ENCODE results near the gene CIDEC. TPM values are rescaled to one million over a fixed set of nuclear protein-coding genes. Genes with fewer than 3 reads are reported as not detected.
A peak's percentile ranks its signal among the peaks of the same experiment; 100 is the strongest.

Gene CIDEC
- polyA plus RNA-seq, 3 donors, result 0.08 TPM; not detected in 2

DNA sequence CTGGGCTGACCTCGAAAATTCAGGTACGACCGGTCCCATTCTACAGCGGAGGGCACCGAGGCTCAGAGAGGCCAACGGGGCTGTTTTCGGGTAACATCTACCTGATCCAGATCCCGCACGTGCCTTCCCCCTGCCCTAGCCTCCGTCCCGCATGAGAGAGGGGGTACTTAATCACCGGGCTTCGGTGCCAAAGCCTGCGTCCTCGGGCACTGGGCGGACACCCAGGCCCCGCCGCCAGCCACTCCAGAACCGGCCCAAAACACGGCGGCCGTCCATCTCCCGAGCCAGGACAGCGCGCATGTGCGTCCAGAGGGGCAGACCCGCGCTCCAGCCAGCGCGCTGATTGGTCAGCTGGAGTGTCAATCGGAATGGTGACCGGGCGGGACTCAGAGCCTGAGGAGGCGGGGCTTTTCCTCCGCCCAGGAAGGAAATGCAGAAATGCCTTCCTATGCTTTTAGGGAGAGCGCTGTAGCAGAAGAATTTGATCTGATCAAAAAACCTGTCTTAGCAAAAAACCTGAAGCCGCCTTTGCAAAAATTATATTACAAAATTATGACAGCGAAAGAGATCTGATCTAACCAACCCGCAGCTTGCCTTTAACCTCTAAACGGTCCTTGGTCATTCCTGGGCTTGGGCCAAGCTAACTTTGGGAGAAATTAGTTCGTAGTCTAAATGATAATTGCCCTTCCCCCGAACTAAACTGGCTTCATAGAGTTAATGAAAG is 36.2 kb downstream of the CIDEC start, which contains the start of gene RPUSD3:
Gene RPUSD3 (minus strand): TSS at position 294 of the 724 bp plus-strand sequence. CDS start 18 bp downstream, at position 276.
- DNase-seq, result peak; percentile 95 to 96 (median 95)
- H3K4me3 Mint-ChIP-seq, result peak within 1 kb of the TSS; percentile 98
- H3K4me2 ChIP-seq (replicated peaks; ENCODE audit: extremely low read depth, low read length, poor library complexity, severe bottlenecking), result peak within 1 kb of the TSS; percentile 99
- H3K9ac ChIP-seq (ENCODE audit: insufficient read depth, low read length, poor library complexity, severe bottlenecking), result peak within 1 kb of the TSS; percentile 73
- H3K9me3 Mint-ChIP-seq, result peaks cover 0 to 3% (median 0%) of the 10 kb centered on the region in 7 donors
- H3K4me1 Mint-ChIP-seq, result peaks cover 28% of the 10 kb centered on the region
- no peaks in the 10 kb centered on the region for H3K9me3 ChIP-seq (replicated peaks in 1 of 2; ENCODE audit: control insufficient read depth in 1 of 2, insufficient read depth in 1 of 2, low read length in 2 of 2)
- H3K27me3 ChIP-seq (ENCODE audit: control insufficient read depth in 2 of 2, insufficient read depth in 2 of 2, low read length in 2 of 2), result no peaks in the 10 kb centered on the region
- intact Hi-C loops (cut with micrococcal nuclease), result loop anchor here (5.0 to 10.0 kb wide), 2 partner anchors 49 to 52 kb away; partner anchors contain the start of genes ARPC4 (in 2 of the 2) and TADA3 (in 2 of the 2)
- no peak for TF ChIP-seq CTCF (IDR thresholded peaks at IDR 0.05)
- H3K36me3 ChIP-seq (replicated peaks in 1 of 2; ENCODE audit: control insufficient read depth in 1 of 2, insufficient read depth in 2 of 2, low read length in 2 of 2), result peaks cover 26 to 34% of the 10 kb centered on the region in 2 donors
- H2AFZ ChIP-seq (ENCODE audit: insufficient read depth, low read depth, low read length, poor library complexity, severe bottlenecking), result peak within 1 kb of the TSS; percentile 97
- WGBS (ENCODE audit: insufficient coverage), result under 1% methylated on average over 36 of the region's 42 CpGs
- no peaks in the 10 kb centered on the region for H4K20me1 ChIP-seq (ENCODE audit: insufficient read depth, low read length)
- peak within 1 kb of the TSS; percentile 6 to 76 for H3K27ac ChIP-seq (ENCODE audit: low read depth in 1 of 2, low read length in 2 of 2)
- peak within 1 kb of the TSS; percentile 79 to 91 (median 88) for H3K27ac Mint-ChIP-seq
- peaks cover 23 to 24% of the 10 kb centered on the region in 2 donors for H3K4me1 ChIP-seq (ENCODE audit: control insufficient read depth in 1 of 2, insufficient read depth in 2 of 2, low read length in 2 of 2)
- H3K36me3 Mint-ChIP-seq, result peaks cover 31 to 33% of the 10 kb centered on the region in 2 donors
- H3K27me3 Mint-ChIP-seq (ENCODE audit: low read depth in 3 of 3), result peaks cover 0 to 5% (median 0%) of the 10 kb centered on the region in 3 donors
- H3K4me3 ChIP-seq (replicated peaks in 1 of 3; ENCODE audit: low read depth in 2 of 3, low read length in 3 of 3), result peak within 1 kb of the TSS; percentile 60 to 98 (median 86)
- H3K79me2 ChIP-seq (ENCODE audit: insufficient read depth, low read length), result peaks cover 10% of the 10 kb centered on the region

- no peaks in the 10 kb centered on the region for H3K9me3 Mint-ChIP-seq
- Histone ChIP-seq H2AFZ (ENCODE audit: insufficient read depth, low read depth, low read length, poor library complexity, severe bottlenecking) (no peak overlapping the region), H3K36me3 (replicated peaks in 1 of 2; ENCODE audit: control insufficient read depth in 1 of 2, insufficient read depth in 2 of 2, low read length in 2 of 2) (peaks cover 31 to 39% of the 10 kb centered on the region in 2 donors), H3K27me3 (ENCODE audit: control insufficient read depth in 2 of 2, insufficient read depth in 2 of 2, low read length in 2 of 2) (no peaks in the 10 kb centered on the region), H4K20me1 (ENCODE audit: insufficient read depth, low read length) (no peaks in the 10 kb centered on the region), H3K79me2 (ENCODE audit: insufficient read depth, low read length) (peaks cover 10% of the 10 kb centered on the region), H3K4me3 (replicated peaks in 1 of 3; ENCODE audit: low read depth in 2 of 3, low read length in 3 of 3) (no peak overlapping the region), H3K4me2 (replicated peaks; ENCODE audit: extremely low read depth, low read length, poor library complexity, severe bottlenecking) (no peak overlapping the region), H3K9ac (ENCODE audit: insufficient read depth, low read length, poor library complexity, severe bottlenecking) (no peak overlapping the region), H3K4me1 (ENCODE audit: control insufficient read depth in 1 of 2, insufficient read depth in 2 of 2, low read length in 2 of 2) (peaks cover 34 to 37% of the 10 kb centered on the region in 2 donors), H3K27ac (ENCODE audit: low read depth in 1 of 2, low read length in 2 of 2) (no peak overlapping the region), H3K9me3 (replicated peaks in 1 of 2; ENCODE audit: control insufficient read depth in 1 of 2, insufficient read depth in 1 of 2, low read length in 2 of 2) (no peaks in the 10 kb centered on the region)
- H3K4me1 Mint-ChIP-seq, result peaks cover 41% of the 10 kb centered on the region
- intact Hi-C loops (cut with micrococcal nuclease), result loop anchor here (5.0 to 10.0 kb wide), 2 partner anchors 46 to 49 kb away; partner anchors contain the start of genes ARPC4 (in 2 of the 2) and TADA3 (in 2 of the 2)
- H3K27me3 Mint-ChIP-seq (ENCODE audit: low read depth in 3 of 3), result peaks cover 0 to 5% (median 2%) of the 10 kb centered on the region in 3 donors
- no peak for DNase-seq
- 72% methylated on average over 3 of the region's 8 CpGs for WGBS (ENCODE audit: insufficient coverage)
- peaks cover 40 to 44% of the 10 kb centered on the region in 2 donors for H3K36me3 Mint-ChIP-seq
- peak overlapping the region in 1 of 7 donors; percentile 73 for H3K27ac Mint-ChIP-seq
- no peak for TF ChIP-seq CTCF (IDR thresholded peaks at IDR 0.05)
- no peak overlapping the region for H3K4me3 Mint-ChIP-seq
These were observed 39.0 kb downstream of the CIDEC start for GRCh38 chr3:9841015-9841414.

Measured in CD14-positive monocyte (primary cell).